SK-N-SH treated with all-trans-retinoic acid at 6 μM for 48 hours (cell line): Measurements from ENCODE around the gene SEPTIN8.

Experiments
- ATAC-seq: fragments of 200-7000 bp; cut with Tn5 transposase; 3 replicates; pipeline ENCODE4 v1.9.1; 2020; ENCODE audit warnings: mild to moderate bottlenecking, moderate library complexity
- ARNTL ChIP-seq: fragments of 450-650 bp; formaldehyde crosslinking; IDR thresholded peaks from 2 replicates; pipeline ENCODE4 v1.5.0; 2020; ENCODE audit warnings: low read depth, mild to moderate bottlenecking, moderate library complexity, borderline replicate concordance
- CREB5 ChIP-seq: fragments of 250-450 bp; sonication (Bioruptor Pico); IDR thresholded peaks from 2 replicates; pipeline ENCODE4 v1.5.1; 2020; ENCODE audit warnings: low read depth, mild to moderate bottlenecking, moderate library complexity
- CSDC2 ChIP-seq: fragments of 250-450 bp; sonication (Bioruptor Pico); IDR thresholded peaks from 2 replicates; pipeline ENCODE4 v1.5.0; 2020; ENCODE audit warnings: mild to moderate bottlenecking, moderate library complexity
- CSRNP3 ChIP-seq: fragments of 250-450 bp; sonication (Bioruptor Pico); IDR thresholded peaks from 2 replicates; pipeline ENCODE4 v1.5.1; 2021; ENCODE audit warnings: mild to moderate bottlenecking, moderate library complexity
- ESRRG ChIP-seq: fragments of 250-450 bp; sonication (Bioruptor Pico); IDR thresholded peaks from 2 replicates; pipeline ENCODE4 v1.6.1; 2021; ENCODE audit warnings: mild to moderate bottlenecking
- ISL1 ChIP-seq: fragments of 250-450 bp; sonication (Bioruptor Pico); IDR thresholded peaks from 2 replicates; pipeline ENCODE4 v2.1.2; 2022; ENCODE audit warnings: mild to moderate bottlenecking, moderate library complexity
- OSR1 ChIP-seq: fragments of 250-450 bp; sonication (Bioruptor Pico); IDR thresholded peaks from 2 replicates; pipeline ENCODE4 v1.8.0; 2022; ENCODE audit warnings: moderate library complexity, mild to moderate bottlenecking, inconsistent platforms
- PATZ1 ChIP-seq: fragments of 250-450 bp; sonication (Bioruptor Pico); IDR thresholded peaks from 2 replicates; pipeline ENCODE4 v1.8.0; 2020; ENCODE audit warnings: mild to moderate bottlenecking, moderate library complexity, borderline replicate concordance
- POU6F1 ChIP-seq: fragments of 250-450 bp; sonication (Bioruptor Pico); IDR thresholded peaks from 2 replicates; pipeline ENCODE4 v1.8.0; 2021; ENCODE audit warnings: low read depth, mild to moderate bottlenecking, moderate library complexity, borderline replicate concordance
- PPARA ChIP-seq: fragments of 250-450 bp; sonication (Bioruptor Pico); IDR thresholded peaks from 2 replicates; pipeline ENCODE4 v1.5.0; 2020; ENCODE audit warnings: mild to moderate bottlenecking, borderline replicate concordance
- RARB ChIP-seq: fragments of 250-450 bp; sonication (Bioruptor Pico); IDR thresholded peaks from 2 replicates; pipeline ENCODE4 v1.8.0; 2021; ENCODE audit warnings: mild to moderate bottlenecking, moderate library complexity
- SNAI2 ChIP-seq: fragments of 250-450 bp; sonication (Bioruptor Pico); IDR thresholded peaks from 2 replicates; pipeline ENCODE4 v1.5.0; 2020; ENCODE audit warnings: mild to moderate bottlenecking, moderate library complexity
- TCF4 ChIP-seq: fragments of 250-450 bp; sonication (Bioruptor Pico); IDR thresholded peaks from 2 replicates; pipeline ENCODE4 v1.8.0; 2021; ENCODE audit warnings: mild to moderate bottlenecking, moderate library complexity, borderline replicate concordance
- TOX ChIP-seq: fragments of 250-450 bp; sonication (Bioruptor Pico); IDR thresholded peaks from 2 replicates; pipeline ENCODE4 v1.8.0; 2021; ENCODE audit warnings: mild to moderate bottlenecking, moderate library complexity, borderline replicate concordance
- TSHZ2 ChIP-seq: fragments of 250-450 bp; sonication (Bioruptor Pico); IDR thresholded peaks from 2 replicates; pipeline ENCODE4 v1.5.0; 2020; ENCODE audit warnings: mild to moderate bottlenecking, moderate library complexity
- ZC3H10 ChIP-seq: fragments of 250-450 bp; sonication (Bioruptor Pico); IDR thresholded peaks from 2 replicates; pipeline ENCODE4 v1.5.1; 2021; ENCODE audit warnings: mild to moderate bottlenecking, moderate library complexity
- ZFP3 ChIP-seq: fragments of 250-450 bp; sonication (Bioruptor Pico); IDR thresholded peaks from 2 replicates; pipeline ENCODE4 v1.5.0; 2020; ENCODE audit warnings: mild to moderate bottlenecking, moderate library complexity
- ZFP30 ChIP-seq: fragments of 450-650 bp; formaldehyde crosslinking; IDR thresholded peaks from 2 replicates; pipeline ENCODE4 v1.5.0; 2022; ENCODE audit warnings: mild to moderate bottlenecking, moderate library complexity
- ZNF565 ChIP-seq: fragments of 450-650 bp; formaldehyde crosslinking; conservative IDR thresholded peaks from 2 replicates; pipeline ENCODE4 v1.5.0; 2020; ENCODE audit warnings: low read depth, mild to moderate bottlenecking, moderate library complexity
- ZNF70 ChIP-seq: fragments of 450-650 bp; formaldehyde crosslinking; IDR thresholded peaks from 2 replicates; pipeline ENCODE4 v1.5.0; 2020; ENCODE audit warnings: mild to moderate bottlenecking, moderate library complexity
- ZNF8 ChIP-seq: fragments of 450-650 bp; formaldehyde crosslinking; IDR thresholded peaks from 2 replicates; pipeline ENCODE4 v1.5.0; 2020; ENCODE audit warnings: mild to moderate bottlenecking, moderate library complexity

SEPTIN8 gene

GRCh38 chr5:132766020-132766805 lies 10.8 kb downstream of the SEPTIN8 start:
- TF ChIP-seq ARNTL (CRISPR knock-in tag) (no peak), ZNF8 (CRISPR knock-in tag) (no peak), RARB (no peak), TSHZ2 (no peak), CSRNP3 (CRISPR knock-in tag) (no peak), OSR1 (CRISPR knock-in tag) (no peak), CSDC2 (CRISPR knock-in tag) (no peak), ZFP3 (CRISPR knock-in tag) (no peak), ZC3H10 (CRISPR knock-in tag) (no peak), PPARA (CRISPR knock-in tag) (no peak), POU6F1 (CRISPR knock-in tag) (no peak), TOX (CRISPR knock-in tag) (no peak), ESRRG (no peak), TCF4 (CRISPR knock-in tag) (no peak)
- ATAC-seq = no peak

- no peak for ATAC-seq
- TF ChIP-seq PATZ1 (CRISPR knock-in tag) (no peak), ZNF565 (no peak), ZNF8 (CRISPR knock-in tag) (no peak), TCF4 (CRISPR knock-in tag) (no peak), CSRNP3 (CRISPR knock-in tag) (no peak), ESRRG (no peak), CREB5 (CRISPR knock-in tag) (no peak), ISL1 (no peak), OSR1 (CRISPR knock-in tag) (no peak), RARB (no peak), ZNF70 (CRISPR knock-in tag) (no peak), ZC3H10 (CRISPR knock-in tag) (no peak), PPARA (CRISPR knock-in tag) (no peak), ZFP30 (CRISPR knock-in tag) (no peak), TOX (CRISPR knock-in tag) (no peak), SNAI2 (no peak), POU6F1 (CRISPR knock-in tag) (no peak), ARNTL (CRISPR knock-in tag) (no peak)
These were observed 11.6 kb downstream of the SEPTIN8 start for GRCh38 chr5:132765311-132766019.
